ENCODE results near the gene PARD3.
A peak's percentile ranks its signal among the peaks of the same experiment; 100 is the strongest.
"Not testable (repeated sequence)": the region's sequence is repeated elsewhere in the genome, so short reads cannot be mapped to it uniquely, and the experiment has no call there.

The PARD3 gene

GRCh38 chr10:34352599-34353204, 462.4 kb downstream of the PARD3 start:
- peaks cover 20% of the 10 kb centered on the region for H3K4me1 ChIP-seq (ENCODE audit: insufficient read depth, low read length, poor library complexity, severe bottlenecking)
- H4K20me1 ChIP-seq (ENCODE audit: insufficient read depth, low read length, poor library complexity, severe bottlenecking); H3K79me2 ChIP-seq (ENCODE audit: insufficient read depth, low read length); H3K4me2 ChIP-seq (ENCODE audit: low read depth, low read length, poor library complexity, severe bottlenecking); H3K4me3 ChIP-seq (ENCODE audit: low read length, poor library complexity, severe bottlenecking); H3K36me3 ChIP-seq (ENCODE audit: insufficient read depth, low read length); H3K9me2 ChIP-seq (replicated peaks; ENCODE audit: low read depth, low read length); H3K27me3 ChIP-seq (ENCODE audit: insufficient read depth, low read length, poor library complexity, severe bottlenecking); H3F3A ChIP-seq (ENCODE audit: low read depth); H3K9ac ChIP-seq (ENCODE audit: low read depth, low read length, poor library complexity, severe bottlenecking); H3K9me3 ChIP-seq (ENCODE audit: insufficient read depth, low read depth, low read length); H2AFZ ChIP-seq (ENCODE audit: low read length): not testable (repeated sequence)

GRCh38 chr10:34351161-34351560, 463.9 kb downstream of the PARD3 start:
- Histone ChIP-seq H4K20me1 (ENCODE audit: insufficient read depth, low read length, poor library complexity, severe bottlenecking) (no peaks in the 10 kb centered on the region), H3K4me1 (ENCODE audit: insufficient read depth, low read length, poor library complexity, severe bottlenecking) (peaks cover 30% of the 10 kb centered on the region), H2AFZ (ENCODE audit: low read length) (no peak overlapping the region), H3K4me2 (ENCODE audit: low read depth, low read length, poor library complexity, severe bottlenecking) (no peak overlapping the region), H3K9me2 (replicated peaks; ENCODE audit: low read depth, low read length) (no peaks in the 10 kb centered on the region), H3K9me3 (ENCODE audit: insufficient read depth, low read depth, low read length) (no peaks in the 10 kb centered on the region), H3K79me2 (ENCODE audit: insufficient read depth, low read length) (no peaks in the 10 kb centered on the region), H3K36me3 (ENCODE audit: insufficient read depth, low read length) (peaks cover 2% of the 10 kb centered on the region; the same call in 1 of the 2 replicates), H3F3A (ENCODE audit: low read depth) (peaks cover 4% of the 10 kb centered on the region; the same call in 1 of the 2 replicates), H3K4me3 (ENCODE audit: low read length, poor library complexity, severe bottlenecking) (no peak overlapping the region), H3K9ac (ENCODE audit: low read depth, low read length, poor library complexity, severe bottlenecking) (no peak overlapping the region), H3K27me3 (ENCODE audit: insufficient read depth, low read length, poor library complexity, severe bottlenecking) (no peaks in the 10 kb centered on the region)
- no peak for TF ChIP-seq CTCF (conservative IDR thresholded peaks at IDR 0.05; ENCODE audit: low read length)
- no peak for TF ChIP-seq EZH2phosphoT487 (IDR thresholded peaks at IDR 0.05; ENCODE audit: borderline replicate concordance)

GRCh38 chr10:34348917-34349485, 466.1 kb downstream of the PARD3 start:
- no peaks in the 10 kb centered on the region for H3K36me3 ChIP-seq (ENCODE audit: insufficient read depth, low read length)
- H3F3A ChIP-seq (ENCODE audit: low read depth), result peaks cover 4% of the 10 kb centered on the region; the same call in 1 of the 2 replicates
- no peak for TF ChIP-seq EZH2phosphoT487 (IDR thresholded peaks at IDR 0.05; ENCODE audit: borderline replicate concordance)
- TF ChIP-seq CTCF (conservative IDR thresholded peaks at IDR 0.05; ENCODE audit: low read length), result no peak
- H3K9me3 ChIP-seq (ENCODE audit: insufficient read depth, low read depth, low read length), result no peaks in the 10 kb centered on the region
- no peaks in the 10 kb centered on the region for H4K20me1 ChIP-seq (ENCODE audit: insufficient read depth, low read length, poor library complexity, severe bottlenecking)
- no peak overlapping the region for H2AFZ ChIP-seq (ENCODE audit: low read length)
- no peaks in the 10 kb centered on the region for H3K27me3 ChIP-seq (ENCODE audit: insufficient read depth, low read length, poor library complexity, severe bottlenecking)
- no peaks in the 10 kb centered on the region for H3K79me2 ChIP-seq (ENCODE audit: insufficient read depth, low read length)
- peaks cover 33% of the 10 kb centered on the region for H3K4me1 ChIP-seq (ENCODE audit: insufficient read depth, low read length, poor library complexity, severe bottlenecking)
- no peaks in the 10 kb centered on the region for H3K9me2 ChIP-seq (replicated peaks; ENCODE audit: low read depth, low read length)
- peak overlapping the region; percentile 61 for H3K4me2 ChIP-seq (ENCODE audit: low read depth, low read length, poor library complexity, severe bottlenecking)
- H3K9ac ChIP-seq (ENCODE audit: low read depth, low read length, poor library complexity, severe bottlenecking), result no peak overlapping the region
- peak overlapping the region; percentile 39 for H3K4me3 ChIP-seq (ENCODE audit: low read length, poor library complexity, severe bottlenecking)

GRCh38 chr10:34348021-34348420, 467.1 kb downstream of the PARD3 start:
- H3K9me3 ChIP-seq (ENCODE audit: insufficient read depth, low read depth, low read length), result no peaks in the 10 kb centered on the region
- TF ChIP-seq EZH2phosphoT487 (IDR thresholded peaks at IDR 0.05; ENCODE audit: borderline replicate concordance), result no peak
- no peak for TF ChIP-seq CTCF (conservative IDR thresholded peaks at IDR 0.05; ENCODE audit: low read length)

More at GRCh38 chr10:34348021-34348420, 467.1 kb downstream of the PARD3 start:
- Histone ChIP-seq H3K27me3 (ENCODE audit: insufficient read depth, low read length, poor library complexity, severe bottlenecking) (no peaks in the 10 kb centered on the region), H3K4me1 (ENCODE audit: insufficient read depth, low read length, poor library complexity, severe bottlenecking) (peaks cover 33% of the 10 kb centered on the region), H2AFZ (ENCODE audit: low read length) (no peak overlapping the region), H3F3A (ENCODE audit: low read depth) (peaks cover 4% of the 10 kb centered on the region; the same call in 1 of the 2 replicates), H4K20me1 (ENCODE audit: insufficient read depth, low read length, poor library complexity, severe bottlenecking) (no peaks in the 10 kb centered on the region), H3K79me2 (ENCODE audit: insufficient read depth, low read length) (no peaks in the 10 kb centered on the region), H3K9me2 (replicated peaks; ENCODE audit: low read depth, low read length) (no peaks in the 10 kb centered on the region), H3K36me3 (ENCODE audit: insufficient read depth, low read length) (no peaks in the 10 kb centered on the region), H3K9ac (ENCODE audit: low read depth, low read length, poor library complexity, severe bottlenecking) (peak overlapping the region; percentile 14), H3K4me3 (ENCODE audit: low read length, poor library complexity, severe bottlenecking) (no peak overlapping the region), H3K4me2 (ENCODE audit: low read depth, low read length, poor library complexity, severe bottlenecking) (peak overlapping the region; percentile 61)

Data from Loucy (cell line).